DMS53 (cell line): ENCODE results near the gene POGK.

Experiments
- DNase-seq: peaks from one replicate; lab custom pipeline; 2025; lab: John Stamatoyannopoulos, UW

POGK gene

DNA sequence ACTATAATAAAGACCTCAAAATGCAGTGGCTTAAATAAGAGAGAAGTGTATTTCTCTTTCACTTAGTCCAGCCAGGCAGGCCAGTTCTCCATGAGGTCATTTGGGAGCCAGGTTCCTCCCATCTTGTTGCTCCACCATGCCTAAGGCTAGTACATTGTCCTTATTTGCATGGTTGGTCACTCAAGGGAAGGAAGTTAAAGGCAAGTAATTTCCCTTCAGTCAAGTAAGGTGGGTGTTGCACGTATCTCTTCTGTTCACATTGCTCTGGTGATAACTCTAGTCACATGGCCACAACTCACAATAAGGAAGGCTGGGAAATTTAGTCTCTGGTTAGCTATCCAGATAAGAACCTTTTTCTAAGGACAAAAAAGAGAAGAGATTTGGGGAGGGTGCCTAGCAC, 64.0 kb downstream of the POGK start:
- DNase-seq = no peak

DNA sequence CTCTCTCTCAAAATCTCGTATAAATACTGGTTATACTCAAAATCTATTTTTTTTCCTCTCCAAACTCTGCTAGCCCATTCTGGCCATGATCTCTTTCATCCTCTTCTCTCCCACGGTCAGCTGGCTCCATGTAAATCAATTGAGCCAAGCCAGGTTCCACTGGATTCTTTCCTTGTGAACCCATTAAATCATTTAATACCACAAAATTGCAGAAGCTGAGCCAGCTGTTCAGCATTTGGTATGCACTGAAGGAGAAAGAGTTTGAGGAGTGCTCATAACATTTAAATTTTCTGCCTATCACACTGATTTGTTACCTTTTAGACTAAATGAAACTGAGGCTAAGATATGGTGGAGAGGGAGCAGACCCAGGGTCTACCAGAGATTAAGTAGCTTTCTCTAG, 65.9 kb downstream of the POGK start:
- DNase-seq = no peak

GRCh38 chr1:166905900-166906299, 66.6 kb downstream of the POGK start:
- DNase-seq = no peak
